SK-N-SH (cell line): ENCODE results near the gene LGALS3BP. TPM values are rescaled to one million over a fixed set of nuclear protein-coding genes. Genes with fewer than 3 reads are reported as not detected.
A peak's percentile ranks its signal among the peaks of the same experiment; 100 is the strongest.

Experiments used
- CTCF ChIA-PET: fragments of 300-600, 350-600 bp; formaldehyde crosslinking; extraction: SDS; loops from one replicate; lab custom pipeline; 2021; lab: Yijun Ruan, JAX
- POLR2A ChIA-PET: fragments of 350-600 bp; sonication (Branson Sonifier 250); formaldehyde crosslinking; extraction: SDS; loops from one replicate; lab custom pipeline; 2020; ENCODE audit warnings: antibody characterized with exemption, inconsistent platforms; lab: Yijun Ruan, JAX
- DNase-seq: peaks from one replicate; pipeline ENCODE4 v3.0.0; 2012
- H2AFZ ChIP-seq: fragments of 200-600 bp; sonication (generic); 2 replicates; pipeline ENCODE4 v1.8.1; 2016; ENCODE audit warnings: antibody characterized with exemption, mild to moderate bottlenecking, low read depth
- H3F3A ChIP-seq: fragments of 200-600 bp; sonication (generic); replicated peaks from 2 replicates; pipeline ENCODE3; 2016; ENCODE audit warnings: antibody characterized with exemption, mild to moderate bottlenecking; ENCODE audit not compliant: insufficient read depth
- H3K27ac ChIP-seq, 2 experiments: fragments of 200-500 bp in 1 of 2; fragments of 200-600 bp in 1 of 2; sonication (Bioruptor generic) in 1 of 2; sonication (generic), shearing (Covaris generic) in 1 of 2; 2 replicates each; pipeline versions ENCODE4 v1.5.1 to v1.6.1; 2014 to 2016; ENCODE audit warnings: low read depth in 2 of 2, inconsistent platforms in 1 of 2, low read length in 1 of 2, mild to moderate bottlenecking in 1 of 2, mixed read lengths in 1 of 2
- H3K27me3 ChIP-seq: fragments of 200-600 bp; sonication (generic), shearing (Covaris generic); 2 replicates; pipeline ENCODE4 v1.6.1; 2016; ENCODE audit warnings: mixed run types; ENCODE audit not compliant: insufficient read depth
- H3K36me3 ChIP-seq, 2 experiments: fragments of 200-500 bp in 1 of 2; fragments of 200-600 bp in 1 of 2; sonication (Bioruptor generic) in 1 of 2; sonication (generic) in 1 of 2; replicated peaks in 1 of 2; 2 replicates each; pipeline versions ENCODE3 to v1.5.1; 2014 to 2016; ENCODE audit warnings: low read length in 1 of 2, mild to moderate bottlenecking in 1 of 2; ENCODE audit not compliant: insufficient read depth in 2 of 2, control insufficient read depth in 1 of 2
- H3K4me1 ChIP-seq, 2 experiments: fragments of 200-500 bp in 1 of 2; fragments of 200-600 bp in 1 of 2; sonication (Bioruptor generic) in 1 of 2; sonication (generic), shearing (Covaris generic) in 1 of 2; 2 replicates each; pipeline versions ENCODE4 v1.5.1 to v1.6.1; 2014 to 2016; ENCODE audit warnings: low read depth in 1 of 2, low read length in 1 of 2, mixed run types in 1 of 2; ENCODE audit not compliant: insufficient read depth in 2 of 2, control insufficient read depth in 1 of 2
- H3K4me2 ChIP-seq: fragments of 200-600 bp; sonication (generic), shearing (Covaris generic); 2 replicates; pipeline ENCODE4 v1.6.1; 2017; ENCODE audit warnings: mixed run types
- H3K4me3 ChIP-seq, 2 experiments: fragments of 200-500 bp in 1 of 2; fragments of 200-600 bp in 1 of 2; sonication (Bioruptor generic) in 1 of 2; sonication (generic), shearing (Covaris generic) in 1 of 2; 2 replicates each; pipeline versions ENCODE4 v1.5.1 to v1.8.1; 2014 to 2016; ENCODE audit warnings: low read depth in 2 of 2, inconsistent platforms in 1 of 2, low read length in 1 of 2, mild to moderate bottlenecking in 1 of 2, mixed read lengths in 1 of 2, moderate library complexity in 1 of 2
- H3K79me2 ChIP-seq: fragments of 200-600 bp; sonication (generic); 2 replicates; pipeline ENCODE4 v1.8.1; 2017; ENCODE audit warnings: mild to moderate bottlenecking; ENCODE audit not compliant: insufficient read depth
- H3K9ac ChIP-seq: fragments of 200-600 bp; sonication (generic); 2 replicates; pipeline ENCODE4 v1.6.1; 2017; ENCODE audit warnings: mixed run types
- H3K9me2 ChIP-seq: fragments of 200-600 bp; sonication (generic); 2 replicates; pipeline ENCODE4 v1.6.1; 2017; ENCODE audit warnings: mixed run types
- H3K9me3 ChIP-seq: fragments of 200-600 bp; sonication (generic); 2 replicates; pipeline ENCODE4 v1.6.1; 2017; ENCODE audit warnings: mixed run types, mild to moderate bottlenecking, moderate library complexity
- H4K20me1 ChIP-seq: fragments of 200-600 bp; sonication (generic); 2 replicates; pipeline ENCODE4 v1.6.1; 2017; ENCODE audit warnings: mild to moderate bottlenecking, mixed run types; ENCODE audit not compliant: insufficient read depth
- CTCF ChIP-seq: fragments of 200-600 bp; sonication (generic); IDR thresholded peaks from 2 replicates; pipeline ENCODE4 v1.6.1; 2017; ENCODE audit warnings: antibody characterized with exemption, mild to moderate bottlenecking, moderate library complexity
- ELF1 ChIP-seq: IDR thresholded peaks from 2 replicates; pipeline ENCODE4 v1.4.0; 2012
- MEF2A ChIP-seq: IDR thresholded peaks from 2 replicates; pipeline ENCODE4 v1.4.0; 2012; ENCODE audit warnings: low read depth, borderline replicate concordance
- PBX3 ChIP-seq: IDR thresholded peaks from 2 replicates; pipeline ENCODE4; 2012
- RAD21 ChIP-seq: IDR thresholded peaks from 2 replicates; pipeline ENCODE4 v1.6.1; 2012; ENCODE audit warnings: mild to moderate bottlenecking, low read length
- RCOR1 ChIP-seq: fragments of 150-350 bp; IDR thresholded peaks from 2 replicates; pipeline ENCODE4 v1.6.1; 2017; ENCODE audit warnings: antibody characterized with exemption, low read length
- REST ChIP-seq: IDR thresholded peaks from 2 replicates; pipeline ENCODE4 v1.6.1; 2012; ENCODE audit warnings: mild to moderate bottlenecking, low read depth, low read length, moderate library complexity
- RXRA ChIP-seq: IDR thresholded peaks from 2 replicates; pipeline ENCODE4 v1.4.0; 2012; ENCODE audit warnings: low read depth, mild to moderate bottlenecking, borderline replicate concordance
- SMC3 ChIP-seq: IDR thresholded peaks from 2 replicates; pipeline ENCODE4 v1.6.1; 2012; ENCODE audit warnings: low read depth, low read length, improper control_type of control experiment
- ZBTB33 ChIP-seq: IDR thresholded peaks from 2 replicates; pipeline ENCODE4 v1.4.0; 2012; ENCODE audit warnings: low read depth, borderline replicate concordance
- WGBS: methylation state at CpG from one replicate; pipeline ENCODE4 v1.1.6; 2017; ENCODE audit warnings: low lambda C conversion rate; 5-methylcytosine and 5-hydroxymethylcytosine counted together
- polyA plus RNA-seq, 3 experiments: library from polyadenylated mRNA; depleted of rRNA; stranded (reverse); fragments of >200 nt; gene quantifications; 2 replicates each; pipeline ENCODE4 v1.2.3, GENCODE V29; 2012
- TF ChIP-seq, protein P1 (sequence below): IDR thresholded peaks from 2 replicates; pipeline ENCODE4 v1.4.0; 2012; ENCODE audit warnings: low read depth, borderline replicate concordance

The LGALS3BP gene
- polyA plus RNA-seq, 1 of the 3 experiments (the other 2 are of a cell fraction): 579 TPM

GRCh38 chr17:78921437-78921971 lies 58.2 kb downstream of the LGALS3BP start:
- WGBS: 84% methylated on average over 8 of the region's 8 CpGs
- H3K27me3 ChIP-seq: no peaks in the 10 kb centered on the region
- peak overlapping the region in 1 of 2 experiments; percentile 76; a peak in 2 of 4 replicates for H3K27ac ChIP-seq
- H3K4me2 ChIP-seq: peak overlapping the region; percentile 97; the same call in 1 of the 2 replicates
- H3K79me2 ChIP-seq: peaks cover 83% of the 10 kb centered on the region
- CTCF ChIA-PET: interaction anchor here (0.6 to 2.5 kb wide), 9 partner anchors 13 to 162 kb away, joined by 3 to 24 read pairs (median 4); no protein-coding TSS in a partner anchor
- H4K20me1 ChIP-seq: peaks cover 76% of the 10 kb centered on the region
- H3K9me3 ChIP-seq: no peaks in the 10 kb centered on the region
- POLR2A ChIA-PET: interaction anchor here (0.7 to 2.4 kb wide), 6 partner anchors 22 to 56 kb away, joined by 3 to 8 read pairs (median 4); no protein-coding TSS in a partner anchor
- peaks cover 4% of the 10 kb centered on the region for H3F3A ChIP-seq
- peaks cover 21 to 70% of the 10 kb centered on the region in 2 experiments for H3K4me1 ChIP-seq
- no peaks in the 10 kb centered on the region for H3K9me2 ChIP-seq
- no peak overlapping the region for H3K9ac ChIP-seq
- no peak overlapping the region for H2AFZ ChIP-seq
- H3K36me3 ChIP-seq: peaks cover 8 to 12% of the 10 kb centered on the region in 2 experiments
- H3K4me3 ChIP-seq: peak overlapping the region in 1 of 2 experiments; percentile 4; a peak in 1 of 4 replicates
- peak; percentile 73 for DNase-seq
- TF ChIP-seq RAD21: peak; percentile 14; the same call in 1 of the 2 replicates
- TF ChIP-seq, protein P1, sequence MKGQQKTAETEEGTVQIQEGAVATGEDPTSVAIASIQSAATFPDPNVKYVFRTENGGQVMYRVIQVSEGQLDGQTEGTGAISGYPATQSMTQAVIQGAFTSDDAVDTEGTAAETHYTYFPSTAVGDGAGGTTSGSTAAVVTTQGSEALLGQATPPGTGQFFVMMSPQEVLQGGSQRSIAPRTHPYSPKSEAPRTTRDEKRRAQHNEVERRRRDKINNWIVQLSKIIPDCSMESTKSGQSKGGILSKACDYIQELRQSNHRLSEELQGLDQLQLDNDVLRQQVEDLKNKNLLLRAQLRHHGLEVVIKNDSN: no peak
- no peak for TF ChIP-seq ELF1
- no peak for TF ChIP-seq ZBTB33
- no peak for TF ChIP-seq CTCF
- no peak for TF ChIP-seq REST
- TF ChIP-seq MEF2A: no peak
- TF ChIP-seq RXRA: no peak
- peak; percentile 16; the same call in 1 of the 2 replicates for TF ChIP-seq SMC3
- peak; percentile 48; the same call in 1 of the 2 replicates for TF ChIP-seq RCOR1
- TF ChIP-seq PBX3: no peak

Other genes starting within 250 kb of the LGALS3BP start
- 23.8 and 24.8 TPM in 2 replicates for gene CYTH1, start 197.7 kb downstream of the LGALS3BP start, polyA plus RNA-seq (2012; rRNA removed)
- gene USP36, start 139.1 kb downstream of the LGALS3BP start, polyA plus RNA-seq (2012; rRNA removed): 34.6 and 41.2 TPM in 2 replicates
- gene CEP295NL, start 76.7 kb downstream of the LGALS3BP start, polyA plus RNA-seq (2012; rRNA removed): 0.31 and 0.35 TPM in 2 replicates
- gene TIMP2, start 54.5 kb downstream of the LGALS3BP start, polyA plus RNA-seq (2012; rRNA removed): 256 and 441 TPM in 2 replicates
- gene CANT1, start 29.8 kb upstream of the LGALS3BP start, polyA plus RNA-seq (2012; rRNA removed): 83.8 and 87.4 TPM in 2 replicates
- 11.6 and 14.3 TPM in 2 replicates for gene C1QTNF1, start 44.2 kb upstream of the LGALS3BP start, polyA plus RNA-seq (2012; rRNA removed)
- 30.1 and 30.4 TPM in 2 replicates for gene ENGASE, start 94.9 kb upstream of the LGALS3BP start, polyA plus RNA-seq (2012; rRNA removed)